IMR-90 (cell line): ENCODE measurements around the gene CDX1. TPM values are rescaled to one million over a fixed set of nuclear protein-coding genes. Genes with fewer than 3 reads are reported as not detected.

Source experiments
- ATAC-seq: fragments of 200-7000 bp; cut with Tn5 transposase; 2 replicates; pipeline ENCODE4 v1.9.1; 2020; ENCODE audit warnings: low read depth, mild to moderate bottlenecking, moderate library complexity
- BruUV-seq: library from RNA; stranded (reverse); fragments of 400-500 nt; replicated peaks from 2 replicates; lab custom pipeline; 2021; lab: Mats Ljungman, UMichigan
- CTCF ChIA-PET: fragments of 300-600 bp; formaldehyde crosslinking; extraction: SDS; loops from one replicate; lab custom pipeline; 2021; ENCODE audit warnings: antibody characterized with exemption; lab: Yijun Ruan, JAX
- POLR2A ChIA-PET: fragments of 300-600 bp; sonication (Branson Sonifier 250); formaldehyde crosslinking; loops from one replicate; lab custom pipeline; 2022; ENCODE audit warnings: antibody characterized with exemption; ENCODE audit not compliant: unreplicated experiment; lab: Charles Lee
- DNase-seq: peaks from one replicate; pipeline ENCODE4 v3.0.0; 2013
- H2AFZ ChIP-seq: replicated peaks from 2 replicates; pipeline ENCODE3; 2013; ENCODE audit warnings: low read length, mild to moderate bottlenecking; ENCODE audit not compliant: poor library complexity
- H2AK5ac ChIP-seq: 2 replicates; pipeline ENCODE4 v1.6.1; 2013; ENCODE audit warnings: low read depth, low read length, inconsistent platforms
- H2AK9ac ChIP-seq: replicated peaks from 2 replicates; pipeline ENCODE3; 2013; ENCODE audit warnings: mild to moderate bottlenecking, low read depth, low read length, moderate library complexity; ENCODE audit not compliant: poor library complexity
- H2BK120ac ChIP-seq: 2 replicates; pipeline ENCODE4 v1.6.1; 2013; ENCODE audit warnings: low read depth, low read length, inconsistent platforms
- H2BK15ac ChIP-seq: 3 replicates; pipeline ENCODE4 v1.6.1; 2013; ENCODE audit warnings: low read depth, low read length, inconsistent platforms
- H2BK20ac ChIP-seq: 2 replicates; pipeline ENCODE4 v1.6.1; 2013; ENCODE audit warnings: low read depth, mild to moderate bottlenecking, inconsistent platforms, low read length, moderate library complexity
- H2BK5ac ChIP-seq: 2 replicates; pipeline ENCODE4 v1.6.1; 2013; ENCODE audit warnings: mild to moderate bottlenecking, low read depth, low read length, inconsistent platforms; ENCODE audit not compliant: poor library complexity, severe bottlenecking
- H3K14ac ChIP-seq: replicated peaks from 2 replicates; pipeline ENCODE4 v1.6.1; 2013; ENCODE audit warnings: low read depth, low read length, inconsistent platforms
- H3K18ac ChIP-seq: 2 replicates; pipeline ENCODE4 v1.6.1; 2013; ENCODE audit warnings: low read depth, low read length, control low read depth
- H3K23ac ChIP-seq: 2 replicates; pipeline ENCODE4 v1.6.1; 2013; ENCODE audit warnings: low read depth, low read length, inconsistent platforms
- H3K27ac ChIP-seq: 2 replicates; pipeline ENCODE4 v1.5.1; 2013; ENCODE audit warnings: mild to moderate bottlenecking, control low read depth, low read length; ENCODE audit not compliant: insufficient read depth
- H3K27me3 ChIP-seq: 2 replicates; pipeline ENCODE4 v1.6.1; 2013; ENCODE audit warnings: low read length; ENCODE audit not compliant: control insufficient read depth, insufficient read depth
- H3K36me3 ChIP-seq: 2 replicates; pipeline ENCODE4 v1.6.1; 2013; ENCODE audit warnings: low read length, mixed read lengths; ENCODE audit not compliant: control insufficient read depth, insufficient read depth
- H3K4ac ChIP-seq: 2 replicates; pipeline ENCODE4 v1.6.1; 2013; ENCODE audit warnings: low read depth, low read length, inconsistent platforms
- H3K4me1 ChIP-seq: 2 replicates; pipeline ENCODE4 v1.6.1; 2013; ENCODE audit warnings: low read length, mixed read lengths; ENCODE audit not compliant: control insufficient read depth, insufficient read depth
- H3K4me2 ChIP-seq: 2 replicates; pipeline ENCODE4 v1.6.1; 2013; ENCODE audit warnings: low read depth, mild to moderate bottlenecking, control low read depth, low read length, moderate library complexity
- H3K4me3 ChIP-seq: 2 replicates; pipeline ENCODE4 v1.5.1; 2013; ENCODE audit warnings: low read depth, mild to moderate bottlenecking, control low read depth, low read length, moderate library complexity; ENCODE audit not compliant: insufficient read depth
- H3K56ac ChIP-seq: 2 replicates; pipeline ENCODE4 v1.6.1; 2013; ENCODE audit warnings: low read length, inconsistent platforms; ENCODE audit not compliant: insufficient read depth; ENCODE audit errors: extremely low read depth
- H3K79me1 ChIP-seq, 2 experiments: 2 replicates each; pipeline ENCODE4 v1.6.1; 2013; ENCODE audit warnings: low read length in 2 of 2, inconsistent platforms in 1 of 2, low read depth in 1 of 2
- H3K9ac ChIP-seq: 2 replicates; pipeline ENCODE4 v1.6.1; 2013; ENCODE audit warnings: low read depth, low read length, control low read depth
- H3K9me1 ChIP-seq: 2 replicates; pipeline ENCODE4 v1.6.1; 2013; ENCODE audit warnings: low read length, inconsistent platforms; ENCODE audit not compliant: insufficient read depth
- H3K9me3 ChIP-seq: 2 replicates; pipeline ENCODE4 v1.6.1; 2013; ENCODE audit warnings: low read length; ENCODE audit not compliant: control insufficient read depth, insufficient read depth
- H4K20me1 ChIP-seq: 2 replicates; pipeline ENCODE4 v1.6.1; 2013; ENCODE audit warnings: low read length, inconsistent platforms; ENCODE audit not compliant: insufficient read depth
- H4K5ac ChIP-seq: 2 replicates; pipeline ENCODE4 v1.6.1; 2013; ENCODE audit warnings: mild to moderate bottlenecking, low read depth, low read length, control low read depth
- H4K8ac ChIP-seq, 2 experiments: 2 replicates each; pipeline ENCODE4 v1.6.1; 2013; ENCODE audit warnings: low read depth in 2 of 2, low read length in 2 of 2, control low read depth in 1 of 2, inconsistent platforms in 1 of 2
- H4K91ac ChIP-seq: 2 replicates; pipeline ENCODE4 v1.6.1; 2013; ENCODE audit warnings: low read depth, low read length, inconsistent platforms; ENCODE audit not compliant: insufficient read depth
- BHLHE40 ChIP-seq: fragments of 150-350 bp; IDR thresholded peaks from 2 replicates; pipeline ENCODE4 v1.6.1; 2016; ENCODE audit warnings: mild to moderate bottlenecking, low read depth, low read length
- CEBPB ChIP-seq: IDR thresholded peaks from 2 replicates; pipeline ENCODE4 v1.6.1; 2012; ENCODE audit warnings: low read depth, low read length, improper control_type of control experiment
- CTCF ChIP-seq: conservative IDR thresholded peaks from 2 replicates; pipeline ENCODE4 v1.5.1; 2012; ENCODE audit warnings: mild to moderate bottlenecking, low read depth, low read length, improper control_type of control experiment
- ELK1 ChIP-seq: fragments of 150-350 bp; IDR thresholded peaks from 2 replicates; pipeline ENCODE4 v1.6.1; 2016; ENCODE audit warnings: low read depth, mild to moderate bottlenecking, low read length, moderate library complexity, borderline replicate concordance
- MAZ ChIP-seq: IDR thresholded peaks from 2 replicates; pipeline ENCODE4 v1.6.1; 2012; ENCODE audit warnings: low read depth, mild to moderate bottlenecking, low read length, improper control_type of control experiment, moderate library complexity, borderline replicate concordance
- NFE2L2 ChIP-seq: fragments of 150-350 bp; IDR thresholded peaks from 2 replicates; pipeline ENCODE4 v1.6.1; 2016; ENCODE audit warnings: low read depth, mild to moderate bottlenecking, low read length
- POLR2A ChIP-seq: IDR thresholded peaks from 2 replicates; pipeline ENCODE4 v1.6.1; 2012; ENCODE audit warnings: mild to moderate bottlenecking, low read depth, low read length
- RAD21 ChIP-seq: IDR thresholded peaks from 2 replicates; pipeline ENCODE4 v1.6.1; 2012; ENCODE audit warnings: low read length, improper control_type of control experiment
- RCOR1 ChIP-seq: IDR thresholded peaks from 2 replicates; pipeline ENCODE4 v1.6.1; 2012; ENCODE audit warnings: mild to moderate bottlenecking, low read length, improper control_type of control experiment; ENCODE audit not compliant: insufficient replicate concordance
- RFX5 ChIP-seq: IDR thresholded peaks from 2 replicates; pipeline ENCODE4 v1.8.0; 2012; ENCODE audit warnings: low read depth, mild to moderate bottlenecking, low read length, moderate library complexity
- SMC3 ChIP-seq: fragments of 150-350 bp; IDR thresholded peaks from 2 replicates; pipeline ENCODE4 v1.6.1; 2016; ENCODE audit warnings: low read depth, mild to moderate bottlenecking, antibody characterized with exemption, low read length, moderate library complexity
- USF2 ChIP-seq: fragments of 150-350 bp; IDR thresholded peaks from 2 replicates; pipeline ENCODE4 v1.6.1; 2017; ENCODE audit warnings: mild to moderate bottlenecking, antibody characterized with exemption, low read length, low read depth
- WGBS, 2 experiments: methylation state at CpG; one replicate each; pipeline versions ENCODE4 v1.1.5 to v1.1.7; 2013; ENCODE audit warnings: missing lambda C conversion rate in 2 of 2; ENCODE audit not compliant: insufficient read length in 1 of 2; ENCODE audit errors: extremely low coverage in 2 of 2; 5-methylcytosine and 5-hydroxymethylcytosine counted together
- dilution Hi-C: fragments of 300-500 bp; cut with HindIII; formaldehyde crosslinking; loops from one replicate; pipeline ENCODE4 v1.14.3; 2018; ENCODE audit warnings: low sequenced_read_pairs; ENCODE audit not compliant: unreplicated experiment
- in situ Hi-C: fragments of 300-500 bp; cut with MboI; formaldehyde crosslinking; loops from 3 replicates; pipeline ENCODE4 v1.14.3; 2019; ENCODE audit warnings: low sequenced_read_pairs, inconsistent platforms, mixed read lengths
- intact Hi-C: fragments of 100-400 bp; cut with micrococcal nuclease; formaldehyde crosslinking; loops from 2 replicates; pipeline ENCODE4 v1.10.0; 2022
- polyA plus RNA-seq, 3 experiments: library from polyadenylated mRNA; depleted of rRNA; stranded (reverse); fragments of >200 nt; gene quantifications; 2 replicates each; pipeline ENCODE4 v1.2.3, GENCODE V29; 2012; ENCODE audit warnings: low replicate concordance in 1 of 3
- total RNA-seq: library from RNA; depleted of rRNA; stranded (reverse); fragments of >200 nt; gene quantifications from 2 replicates; pipeline ENCODE4 v1.2.3, GENCODE V29; 2012

The CDX1 gene
- total and polyA plus RNA-seq, 2 of the 4 experiments (the other 2 are of a cell fraction) = 0.18 to 0.24 TPM

GRCh38 chr5:150131978-150132694 is 34.4 kb upstream of the CDX1 start:
- POLR2A ChIA-PET = no interaction called here
- Histone ChIP-seq H3K27me3 (no peaks in the 10 kb centered on the region), H2BK5ac (peak overlapping the region; percentile 77), H3K36me3 (peaks cover 91% of the 10 kb centered on the region), H3K79me1 (peaks cover 44 to 94% of the 10 kb centered on the region in 2 experiments), H3K56ac (no peak overlapping the region), H3K9me3 (no peaks in the 10 kb centered on the region), H3K4me1 (peaks cover 46% of the 10 kb centered on the region), H3K27ac (peak overlapping the region; percentile 75), H3K9ac (peak overlapping the region; percentile 20; the same call in 1 of the 2 replicates), H3K4me2 (no peak overlapping the region), H4K20me1 (no peaks in the 10 kb centered on the region), H2BK120ac (peak overlapping the region; percentile 53), H3K4ac (peak overlapping the region; percentile 75), H2BK15ac (peak overlapping the region; percentile 6; the same call in 2 of the 3 replicates), H3K23ac (no peak overlapping the region), H3K9me1 (peaks cover 25% of the 10 kb centered on the region), H2AK5ac (peak overlapping the region; percentile 79), H3K18ac (peak overlapping the region; percentile 30), H3K4me3 (no peak overlapping the region), H4K8ac (peak overlapping the region; percentile 13 to 38; a peak in 2 of 4 replicates), H4K5ac (peak overlapping the region; percentile 43), H4K91ac (peak overlapping the region; percentile 53), H2AFZ (no peak overlapping the region), H2AK9ac (peak overlapping the region; percentile 53), H2BK20ac (peak overlapping the region; percentile 41; the same call in 1 of the 2 replicates), H3K14ac (peak overlapping the region; percentile 61; the same call in 1 of the 2 replicates)
- peak; percentile 19 for DNase-seq
- in situ Hi-C loops = no loop called here
- CTCF ChIA-PET = no interaction called here
- intact Hi-C loops = loop anchor here (2.0 kb wide), 1 partner anchor 23 kb away; the partner anchor contains the start of gene PDGFRB
- no peak for TF ChIP-seq SMC3
- TF ChIP-seq RFX5 = no peak
- TF ChIP-seq RCOR1 = no peak
- no peak for TF ChIP-seq USF2
- no peak for TF ChIP-seq CEBPB
- TF ChIP-seq POLR2A = no peak
- no peak for TF ChIP-seq ELK1
- TF ChIP-seq NFE2L2 = no peak
- TF ChIP-seq BHLHE40 = no peak
- TF ChIP-seq RAD21 = no peak
- TF ChIP-seq CTCF = no peak
- no peak for TF ChIP-seq MAZ
- 17% methylated on average over 1 of the region's 12 CpGs; no CpG with 5 or more reads in 1 of the 2 experiments for WGBS, 2 experiments
- no TSS peak for BruUV-seq
- dilution Hi-C loops = no loop called here
- no peak for ATAC-seq
